Measurements from ENCODE around the gene TDRD3.
"Not testable (repeated sequence)": the region's sequence is repeated elsewhere in the genome, so short reads cannot be mapped to it uniquely, and the experiment has no call there.

TDRD3 gene

GRCh38 chr13:60398907-60399589 lies 2.0 kb downstream of the TDRD3 start:
- DNase-seq = no peak

GRCh38 chr13:60402022-60402421 lies 5.0 kb downstream of the TDRD3 start:
- no peak for DNase-seq

- DNase-seq = no peak
Observed at GRCh38 chr13:60407095-60407494, 10.1 kb downstream of the TDRD3 start.

- not testable (repeated sequence) for DNase-seq
Observed at GRCh38 chr13:60407852-60408251, 10.8 kb downstream of the TDRD3 start.

- DNase-seq = peak; percentile 17 to 34 (median 21)
Observed at GRCh38 chr13:60409574-60410292, 12.7 kb downstream of the TDRD3 start.

GRCh38 chr13:60410299-60410698 lies 13.3 kb downstream of the TDRD3 start:
- no peak for DNase-seq

GRCh38 chr13:60411464-60411863 lies 14.4 kb downstream of the TDRD3 start:
- no peak for DNase-seq

GRCh38 chr13:60411983-60412382 lies 15.0 kb downstream of the TDRD3 start:
- DNase-seq = no peak

- no peak for DNase-seq
Observed at GRCh38 chr13:60412909-60413616, 16.0 kb downstream of the TDRD3 start.

- no peak for DNase-seq
Observed at GRCh38 chr13:60414177-60414576, 17.2 kb downstream of the TDRD3 start.

- DNase-seq = no peak
Observed at GRCh38 chr13:60417734-60418133, 20.7 kb downstream of the TDRD3 start.

GRCh38 chr13:60418954-60419353 lies 21.9 kb downstream of the TDRD3 start:
- no peak for DNase-seq

GRCh38 chr13:60425332-60425731 lies 28.3 kb downstream of the TDRD3 start:
- no peak for DNase-seq

- no peak for DNase-seq
Observed at GRCh38 chr13:60426075-60426474, 29.1 kb downstream of the TDRD3 start.

GRCh38 chr13:60427285-60427684 lies 30.3 kb downstream of the TDRD3 start:
- DNase-seq = no peak

- DNase-seq = peak; percentile 33 to 78 (median 68)
Observed at GRCh38 chr13:60431108-60431700, 34.2 kb downstream of the TDRD3 start.

- DNase-seq = no peak
Observed at GRCh38 chr13:60433505-60433904, 36.5 kb downstream of the TDRD3 start.

GRCh38 chr13:60435762-60436374 lies 38.8 kb downstream of the TDRD3 start:
- DNase-seq = no peak

- no peak for DNase-seq
Observed at GRCh38 chr13:60439201-60439600, 42.2 kb downstream of the TDRD3 start.

- no peak for DNase-seq
Observed at GRCh38 chr13:60441761-60442160, 44.7 kb downstream of the TDRD3 start.

- peak; percentile 42 to 54 (median 44) for DNase-seq
Observed at GRCh38 chr13:60448907-60449510, 52.0 kb downstream of the TDRD3 start.

GRCh38 chr13:60453490-60453889 lies 56.5 kb downstream of the TDRD3 start:
- no peak for DNase-seq
